ENCODE data around the gene TH.

GRCh38 chr11:2182075-2182474 lies 10.5 kb upstream of the TH start:
- no peak for TF ChIP-seq POLR2A (IDR thresholded peaks at IDR 0.05)
- no peak for TF ChIP-seq CTCF (IDR thresholded peaks at IDR 0.05)
